ENCODE data around the gene SPECC1L.

The SPECC1L gene

GRCh38 chr22:24467340-24467739 lies 196.7 kb downstream of the SPECC1L start:
- no peaks in the 10 kb centered on the region for H3K27me3 ChIP-seq (ENCODE audit: control insufficient read depth, insufficient read depth, low read length)
- peaks cover 8% of the 10 kb centered on the region for H3K4me1 ChIP-seq (ENCODE audit: control insufficient read depth, insufficient read depth, low read length)
- H3K27ac ChIP-seq (ENCODE audit: low read depth, low read length): peak overlapping the region; percentile 21
- H3K36me3 ChIP-seq (ENCODE audit: control insufficient read depth, insufficient read depth, low read length): no peaks in the 10 kb centered on the region
- no peaks in the 10 kb centered on the region for H3K9me3 ChIP-seq (ENCODE audit: control insufficient read depth, insufficient read depth, low read length)
- H3K9ac ChIP-seq (ENCODE audit: low read depth, low read length): no peak overlapping the region
- H3K4me3 ChIP-seq (ENCODE audit: low read depth, low read length): no peak overlapping the region
